Ascending aorta (tissue), 2 donors: ENCODE data around the gene DDX23. TPM values are rescaled to one million over a fixed set of nuclear protein-coding genes. Genes with fewer than 3 reads are reported as not detected.
A peak's percentile ranks its signal among the peaks of the same experiment; 100 is the strongest.

ENCODE experiments used
- DNase-seq, 2 donors: peaks; one replicate each; pipeline ENCODE4 v3.0.0-alpha.2; 2019; ENCODE audit warnings: low spot score in 2 of 2
- H3K27ac ChIP-seq, 2 donors: fragments of 200-600 bp; sonication (generic); one replicate each; pipeline ENCODE4 v1.5.1; 2016 to 2017; ENCODE audit warnings: mild to moderate bottlenecking in 1 of 2
- H3K27me3 ChIP-seq: fragments of 200-600 bp; sonication (generic); one replicate; pipeline ENCODE4 v1.5.1; 2017
- H3K36me3 ChIP-seq, 2 donors: fragments of 200-600 bp; sonication (generic); one replicate each; pipeline ENCODE4 v1.5.1; 2016
- H3K4me1 ChIP-seq, 2 donors: fragments of 200-600 bp; sonication (generic); one replicate each; pipeline ENCODE4 v1.5.1; 2016 to 2017; ENCODE audit warnings: mild to moderate bottlenecking in 1 of 2
- H3K4me3 ChIP-seq, 2 donors: fragments of 200-600 bp; sonication (generic); one replicate each; pipeline ENCODE4 v1.5.1; 2016 to 2017; ENCODE audit warnings: mild to moderate bottlenecking in 1 of 2
- H3K9me3 ChIP-seq, 2 donors: fragments of 200-600 bp; sonication (generic); one replicate each; pipeline ENCODE4 v1.5.1; 2016
- CTCF ChIP-seq, 3 experiments: fragments of 200-600 bp in 2 of 3; fragments of 450-650 bp in 1 of 3; sonication (generic) in 2 of 3; IDR thresholded peaks; one replicate each; pipeline ENCODE4 v1.5.1; 2016 to 2019; ENCODE audit warnings: antibody characterized with exemption in 3 of 3, mild to moderate bottlenecking in 1 of 3, moderate library complexity in 1 of 3
- intact Hi-C: fragments of 100-400 bp; cut with DNase I; formaldehyde crosslinking; loops from one replicate; pipeline ENCODE4 v1.15.1; 2023
- total RNA-seq: library from RNA; depleted of rRNA; stranded (reverse); fragments of >200 nt; gene quantifications from one replicate; pipeline ENCODE4 v1.1.0, GENCODE V29; 2016

DDX23 gene
- total RNA-seq, 1 donor from 2014 or later = 39.4 TPM

GRCh38 chr12:48780381-48781025, 71.5 kb downstream of the DDX23 start:
- H3K4me3 ChIP-seq = peak overlapping the region; percentile 30 to 42
- H3K4me1 ChIP-seq = peaks cover 25 to 41% of the 10 kb centered on the region in 2 donors
- no peaks in the 10 kb centered on the region for H3K9me3 ChIP-seq
- TF ChIP-seq CTCF (IDR thresholded peaks at IDR 0.05) = no peak
- H3K27ac ChIP-seq = peak overlapping the region; percentile 89 to 93
- DNase-seq = peak in 1 of 2 donors; percentile 69
- H3K27me3 ChIP-seq = no peaks in the 10 kb centered on the region
- H3K36me3 ChIP-seq = peaks cover 37 to 40% of the 10 kb centered on the region in 2 donors
- intact Hi-C loops = loop anchor here (2.0 kb wide), 1 partner anchor 176 kb away; the partner anchor contains the start of gene ARF3

DNA sequence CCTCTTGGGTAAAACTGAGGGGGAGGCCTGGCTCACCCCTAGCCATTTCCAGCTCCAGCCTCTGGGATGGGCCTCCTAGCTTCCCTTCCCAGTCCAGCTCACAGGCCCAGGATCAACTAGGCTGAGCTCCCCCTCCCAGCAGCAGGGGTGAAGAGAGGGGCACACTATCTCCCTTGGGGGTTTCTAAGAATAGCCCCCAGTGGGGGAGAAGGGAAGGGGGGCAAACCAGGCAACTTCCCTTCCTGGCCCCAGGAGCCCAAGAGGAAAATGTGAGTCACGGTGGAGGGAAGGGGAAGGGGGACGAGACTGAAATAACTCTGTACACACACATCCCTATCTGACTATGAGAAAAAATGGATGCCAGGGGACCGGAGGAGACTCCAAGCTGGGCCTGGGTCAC, 72.1 kb downstream of the DDX23 start:
- Histone ChIP-seq H3K4me3 (peak overlapping the region; percentile 30 to 42), H3K4me1 (peaks cover 25 to 41% of the 10 kb centered on the region in 2 donors), H3K36me3 (peaks cover 44 to 46% of the 10 kb centered on the region in 2 donors), H3K27me3 (no peaks in the 10 kb centered on the region), H3K9me3 (no peaks in the 10 kb centered on the region), H3K27ac (peak overlapping the region; percentile 89 to 93)
- DNase-seq = peak; percentile 70 to 94
- TF ChIP-seq CTCF (IDR thresholded peaks at IDR 0.05) = no peak
- intact Hi-C loops = loop anchor here (1.0 to 2.0 kb wide), 2 partner anchors 9 to 177 kb away; partner anchors contain the start of genes ADCY6 and ARF3

Other genes with a start within 250 kb of the DDX23 start
- 30.1 TPM for gene KANSL2, start 169.9 kb downstream of the DDX23 start, total RNA-seq
- 28.0 TPM for gene CCNT1, start 135.5 kb downstream of the DDX23 start, total RNA-seq
- gene ADCY6, start 63.1 kb downstream of the DDX23 start, total RNA-seq = 65.0 TPM
- gene CACNB3, start 33.7 kb downstream of the DDX23 start, total RNA-seq = 54.5 TPM
- gene RND1, start 13.7 kb upstream of the DDX23 start, total RNA-seq = 0.85 TPM
- 38.8 TPM for gene FKBP11, start 73.3 kb upstream of the DDX23 start, total RNA-seq
- 68.4 TPM for gene ARF3, start 105.3 kb upstream of the DDX23 start, total RNA-seq
- gene WNT10B, start 119.6 kb upstream of the DDX23 start, total RNA-seq = 0.85 TPM
- not detected for gene WNT1, start 126.2 kb upstream of the DDX23 start, total RNA-seq
- not detected for gene DDN, start 147.2 kb upstream of the DDX23 start, total RNA-seq
- 32.8 TPM for gene PRKAG1, start 166.6 kb upstream of the DDX23 start, total RNA-seq
- gene KMT2D, start 208.6 kb upstream of the DDX23 start, total RNA-seq = 106 TPM
- gene RHEBL1, start 217.8 kb upstream of the DDX23 start, total RNA-seq = not detected
- 31.5 TPM for gene DHH, start 242.6 kb upstream of the DDX23 start, total RNA-seq